Mucosa of rectum (tissue), 2 donors: ENCODE results near the gene CFAP45.

Experiments
- H3K27ac ChIP-seq, 2 donors: one replicate each; pipeline ENCODE4 v1.7.0; 2013; ENCODE audit warnings: inconsistent platforms in 2 of 2, low read depth in 2 of 2, low read length in 2 of 2
- H3K27me3 ChIP-seq, 2 donors: one replicate each; pipeline ENCODE4 v1.7.0; 2013; ENCODE audit warnings: low read length in 2 of 2; ENCODE audit not compliant: control insufficient read depth in 2 of 2, insufficient read depth in 2 of 2
- H3K36me3 ChIP-seq, 2 donors: one replicate each; pipeline ENCODE4 v1.7.0; 2013; ENCODE audit warnings: low read length in 2 of 2; ENCODE audit not compliant: control insufficient read depth in 2 of 2, insufficient read depth in 2 of 2
- H3K4me1 ChIP-seq, 2 donors: one replicate each; pipeline ENCODE4 v1.7.0; 2013; ENCODE audit warnings: low read length in 2 of 2, mild to moderate bottlenecking in 1 of 2; ENCODE audit not compliant: control insufficient read depth in 2 of 2, insufficient read depth in 2 of 2
- H3K4me3 ChIP-seq, 2 donors: one replicate each; pipeline ENCODE4 v1.7.0; 2013; ENCODE audit warnings: low read length in 2 of 2
- H3K9ac ChIP-seq, 2 donors: one replicate each; pipeline ENCODE4 v1.7.0; 2013; ENCODE audit warnings: low read length in 2 of 2, low read depth in 1 of 2, mild to moderate bottlenecking in 1 of 2
- H3K9me3 ChIP-seq, 2 donors: one replicate each; pipeline ENCODE4 v1.7.0; 2013; ENCODE audit warnings: low read length in 2 of 2; ENCODE audit not compliant: control insufficient read depth in 2 of 2
- donor health status: healthy.
- donor health status: Normal muscosa, but diverticular disease.

Gene CFAP45

DNA sequence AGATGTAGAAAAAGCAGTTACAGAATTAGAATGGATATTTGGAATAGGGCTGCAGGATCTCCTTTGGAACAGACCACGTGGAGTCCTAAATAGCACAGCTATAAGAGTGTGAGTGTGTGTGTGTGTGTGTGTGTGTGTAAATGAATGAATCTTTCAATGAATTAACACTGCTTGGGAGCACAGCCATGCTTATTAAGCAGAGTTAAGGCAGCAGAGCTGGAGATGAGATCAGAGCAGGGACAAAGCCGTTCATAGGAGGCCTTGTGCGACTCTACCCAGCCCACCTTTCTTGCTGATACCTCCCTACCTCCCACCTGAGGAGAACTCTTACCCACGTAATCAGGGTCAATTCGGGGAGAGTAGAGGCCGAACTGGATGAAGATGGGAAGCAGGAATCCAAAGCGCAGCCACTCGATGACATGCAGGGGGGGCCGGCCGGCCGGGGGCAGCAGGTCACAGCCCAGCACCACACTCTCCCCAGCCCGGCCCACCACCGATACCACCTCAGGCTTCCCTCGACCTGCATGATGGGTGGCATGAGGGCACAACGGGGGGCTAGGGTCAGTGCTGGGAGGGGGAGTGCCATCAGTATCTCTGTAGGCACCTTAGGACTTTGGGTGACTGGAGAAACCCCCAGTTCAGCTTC lies 42.8 kb upstream of the CFAP45 start:
- Histone ChIP-seq H3K27me3 (peaks cover 0 to 4% of the 10 kb centered on the region in 2 donors), H3K4me1 (peaks cover 43 to 44% of the 10 kb centered on the region in 2 donors), H3K4me3 (no peak overlapping the region), H3K9me3 (no peaks in the 10 kb centered on the region), H3K36me3 (no peaks in the 10 kb centered on the region), H3K9ac (no peak overlapping the region), H3K27ac (no peak overlapping the region)

DNA sequence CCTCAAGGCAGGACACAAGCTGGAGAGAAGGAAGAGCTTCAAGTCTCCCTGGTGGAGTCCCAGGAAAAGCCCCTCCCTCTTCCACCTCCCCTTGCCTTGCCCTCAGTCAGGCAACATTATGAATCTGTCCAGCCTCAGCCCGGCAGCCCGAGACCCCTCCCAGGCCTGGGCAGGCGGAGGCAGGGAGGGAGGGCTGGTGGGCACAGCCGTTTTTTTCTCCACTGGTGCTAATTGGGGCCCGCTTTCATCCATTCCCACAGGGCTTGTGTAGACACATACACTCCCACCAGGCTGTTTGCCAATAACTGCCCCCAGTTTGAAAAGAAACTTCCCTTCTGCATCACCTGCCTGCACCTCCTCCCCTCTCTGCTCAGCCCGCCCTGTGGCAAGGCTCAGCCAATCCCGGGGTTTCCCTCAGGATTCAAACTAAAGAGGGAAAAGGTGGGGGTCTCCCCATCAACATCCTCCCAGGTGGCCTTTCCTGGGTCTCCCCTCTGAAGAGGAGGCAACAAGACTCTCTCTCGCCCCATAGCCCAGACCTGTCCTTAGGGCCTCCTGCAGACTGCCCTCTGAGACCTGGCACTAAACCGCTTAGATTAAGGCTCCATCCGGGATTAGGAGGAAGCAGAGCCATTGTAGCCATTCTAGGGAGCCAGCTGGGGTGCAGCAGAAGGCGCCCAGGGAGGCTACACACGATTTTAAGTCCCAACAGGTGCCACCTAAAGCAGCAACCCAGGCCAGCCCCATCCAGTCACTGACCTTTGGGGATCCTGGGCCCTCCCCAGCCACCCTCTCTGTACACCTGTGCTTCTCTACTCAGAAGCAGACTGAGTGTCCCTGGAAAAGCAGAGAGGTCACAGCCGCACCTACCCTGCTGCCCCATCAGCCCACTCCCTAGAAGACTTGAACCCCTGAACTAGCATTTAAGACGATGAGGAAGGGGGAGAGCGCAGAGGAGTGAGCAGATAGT lies 41.9 kb upstream of the CFAP45 start:
- Histone ChIP-seq H3K9ac (no peak overlapping the region), H3K4me1 (peaks cover 52 to 53% of the 10 kb centered on the region in 2 donors), H3K9me3 (no peaks in the 10 kb centered on the region), H3K4me3 (no peak overlapping the region), H3K27ac (no peak overlapping the region), H3K27me3 (peaks cover 0 to 4% of the 10 kb centered on the region in 2 donors), H3K36me3 (no peaks in the 10 kb centered on the region)

DNA sequence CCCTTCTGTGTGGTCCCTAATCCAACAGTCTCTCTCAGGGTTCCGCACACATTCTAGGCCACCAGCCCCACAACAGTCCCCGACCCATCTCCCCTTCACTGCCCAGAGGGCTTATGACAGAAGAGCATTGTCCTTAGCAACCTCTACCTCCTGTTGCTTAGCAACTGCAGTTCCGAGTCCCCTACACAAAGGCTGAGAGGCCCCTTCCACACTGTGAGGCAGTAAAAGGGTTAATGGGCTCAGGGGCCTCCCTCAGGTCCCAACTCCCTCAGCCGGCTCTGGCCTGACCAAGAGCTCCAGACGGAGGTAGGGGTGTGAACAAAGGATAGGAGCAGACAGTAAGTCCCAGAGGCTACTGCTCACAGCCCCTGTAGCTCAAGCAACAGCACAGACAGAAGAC lies 41.2 kb upstream of the CFAP45 start:
- Histone ChIP-seq H3K4me1 (peaks cover 55% of the 10 kb centered on the region in 2 donors), H3K27ac (no peak overlapping the region), H3K9ac (no peak overlapping the region), H3K9me3 (no peaks in the 10 kb centered on the region), H3K36me3 (no peaks in the 10 kb centered on the region), H3K27me3 (peaks cover 0 to 4% of the 10 kb centered on the region in 2 donors), H3K4me3 (no peak overlapping the region)

DNA sequence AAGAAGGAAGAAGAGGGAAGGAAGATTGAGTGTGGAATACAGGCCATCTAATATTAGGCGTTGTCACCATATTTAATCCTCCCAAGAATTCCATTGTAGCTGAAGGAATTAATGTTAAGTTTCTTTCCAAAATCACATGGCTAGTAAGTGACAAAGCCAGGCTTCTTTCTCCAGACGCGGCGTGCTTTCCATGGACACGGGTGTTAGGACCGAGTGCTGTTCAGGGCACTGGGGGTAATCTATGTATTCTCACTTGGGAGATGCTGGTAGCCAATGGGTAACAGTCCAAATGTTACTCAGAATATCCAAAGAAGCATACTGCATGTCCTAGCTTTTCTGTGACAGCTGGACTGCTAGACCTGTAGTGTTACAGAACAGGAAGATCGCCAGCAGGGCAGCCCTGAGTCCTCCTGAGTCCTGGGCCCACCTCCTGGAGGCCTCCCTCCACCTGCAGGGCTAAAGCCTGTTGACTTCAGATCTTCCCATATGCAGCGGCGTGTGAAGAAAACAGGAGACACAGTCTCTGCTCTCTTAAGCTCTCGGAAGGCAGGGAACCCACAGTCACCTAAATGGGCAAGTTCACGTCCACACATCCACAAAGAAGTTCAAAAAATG lies 40.1 kb upstream of the CFAP45 start:
- Histone ChIP-seq H3K27me3 (peaks cover 0 to 4% of the 10 kb centered on the region in 2 donors), H3K4me1 (peaks cover 49 to 50% of the 10 kb centered on the region in 2 donors), H3K9me3 (no peaks in the 10 kb centered on the region), H3K4me3 (no peak overlapping the region), H3K9ac (no peak overlapping the region), H3K36me3 (no peaks in the 10 kb centered on the region), H3K27ac (peak overlapping the region; percentile 2 to 78)

DNA sequence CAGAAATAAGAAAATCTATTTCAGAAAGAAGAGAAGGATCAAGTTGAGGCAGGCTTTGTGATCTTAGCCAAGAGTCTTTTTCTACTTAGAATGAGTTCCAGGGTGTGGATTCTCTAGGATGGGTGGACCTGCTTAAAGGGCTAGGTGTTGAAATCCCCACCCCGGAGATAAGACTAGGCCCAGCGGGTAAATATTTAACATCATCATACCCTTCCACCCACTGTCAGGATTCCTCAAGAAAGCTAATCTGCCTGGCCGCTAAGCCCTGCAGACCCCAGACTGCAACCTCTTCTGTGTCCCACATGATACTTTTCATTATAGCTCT lies 39.7 kb upstream of the CFAP45 start:
- H3K27me3 ChIP-seq, result peaks cover 0 to 4% of the 10 kb centered on the region in 2 donors
- H3K4me3 ChIP-seq, result no peak overlapping the region
- H3K4me1 ChIP-seq, result peaks cover 45% of the 10 kb centered on the region in 2 donors
- peak overlapping the region; percentile 69 to 78 for H3K27ac ChIP-seq
- H3K36me3 ChIP-seq, result no peaks in the 10 kb centered on the region
- H3K9ac ChIP-seq, result peak overlapping the region in 1 of 2 donors; percentile 17
- H3K9me3 ChIP-seq, result no peaks in the 10 kb centered on the region

DNA sequence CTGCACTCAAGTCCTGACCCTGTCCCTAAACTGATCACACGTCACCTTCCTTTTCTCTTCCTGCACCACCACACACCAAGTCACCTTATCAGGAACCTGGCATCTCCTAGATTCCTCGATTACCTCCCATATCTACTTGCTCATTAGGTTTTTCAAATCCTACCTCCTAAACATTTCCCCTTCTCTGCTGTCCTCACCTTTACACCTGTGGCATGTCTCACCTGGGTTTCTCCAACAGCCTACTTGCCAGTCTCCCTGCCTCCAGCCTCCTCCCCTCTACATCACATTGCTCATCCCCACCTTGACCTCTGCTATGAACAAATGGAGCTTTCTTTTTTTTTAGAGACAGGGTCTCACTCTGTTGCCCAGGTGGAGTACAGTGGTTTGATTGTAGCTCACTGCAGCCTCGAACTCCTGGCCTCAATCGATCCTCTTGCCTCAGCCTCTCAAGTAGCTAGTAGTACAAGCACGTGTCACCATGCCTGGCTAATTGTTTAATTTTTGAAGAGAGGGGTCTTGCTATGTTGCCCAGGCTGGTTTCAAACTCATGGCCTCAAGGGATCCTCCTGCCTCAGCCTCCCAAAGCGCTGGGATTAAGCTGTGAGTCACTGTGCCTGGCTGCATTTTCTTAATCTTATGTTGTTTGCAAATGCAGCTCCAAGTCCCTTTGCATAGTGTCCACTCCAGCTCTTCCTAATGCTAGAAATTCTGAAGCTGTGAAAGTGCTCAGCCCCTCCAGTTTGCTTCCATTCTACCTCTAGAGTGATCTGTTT lies 39.1 kb upstream of the CFAP45 start:
- peak overlapping the region; percentile 69 to 78 for H3K27ac ChIP-seq
- H3K27me3 ChIP-seq, result peaks cover 0 to 1% of the 10 kb centered on the region in 2 donors
- H3K36me3 ChIP-seq, result no peaks in the 10 kb centered on the region
- H3K4me1 ChIP-seq, result peaks cover 43 to 44% of the 10 kb centered on the region in 2 donors
- H3K4me3 ChIP-seq, result peak overlapping the region in 1 of 2 donors; percentile 16
- peak overlapping the region in 1 of 2 donors; percentile 17 for H3K9ac ChIP-seq
- no peaks in the 10 kb centered on the region for H3K9me3 ChIP-seq

DNA sequence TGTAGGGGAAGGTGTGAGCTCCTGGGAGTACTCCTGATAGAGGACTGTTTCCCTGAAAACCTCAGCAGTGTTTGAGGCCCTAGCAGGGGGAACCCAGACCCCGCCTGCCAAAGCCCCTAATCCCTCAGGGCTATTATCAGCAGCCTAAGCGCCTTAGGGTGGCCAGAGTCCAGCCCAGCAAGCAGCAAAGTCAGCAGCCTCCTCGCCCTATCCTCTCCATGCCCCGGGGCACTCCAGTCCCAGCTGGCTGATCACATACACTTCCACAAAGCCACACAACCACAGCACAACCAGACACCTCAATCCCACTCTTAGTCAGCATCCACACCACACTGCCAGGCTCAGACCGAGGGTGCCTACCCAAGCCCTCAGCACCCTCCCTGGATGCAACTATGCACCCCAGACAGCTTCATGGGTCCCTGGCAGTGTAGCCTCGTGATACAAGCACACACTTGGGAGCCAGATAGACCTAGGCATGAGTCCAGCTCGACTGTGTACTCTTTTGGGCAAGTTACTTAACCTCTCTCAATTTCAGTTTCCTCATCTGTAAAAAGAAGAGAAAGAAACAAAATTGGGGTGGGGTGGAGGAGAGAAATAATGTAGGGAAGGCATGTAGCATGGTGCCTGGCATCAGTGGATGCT lies 38.4 kb upstream of the CFAP45 start:
- no peaks in the 10 kb centered on the region for H3K9me3 ChIP-seq
- H3K27ac ChIP-seq, result peak overlapping the region; percentile 16 to 78
- no peaks in the 10 kb centered on the region for H3K36me3 ChIP-seq
- peaks cover 43 to 44% of the 10 kb centered on the region in 2 donors for H3K4me1 ChIP-seq
- peak overlapping the region in 1 of 2 donors; percentile 35 for H3K4me3 ChIP-seq
- H3K27me3 ChIP-seq, result no peaks in the 10 kb centered on the region
- H3K9ac ChIP-seq, result peak overlapping the region; percentile 2 to 17

DNA sequence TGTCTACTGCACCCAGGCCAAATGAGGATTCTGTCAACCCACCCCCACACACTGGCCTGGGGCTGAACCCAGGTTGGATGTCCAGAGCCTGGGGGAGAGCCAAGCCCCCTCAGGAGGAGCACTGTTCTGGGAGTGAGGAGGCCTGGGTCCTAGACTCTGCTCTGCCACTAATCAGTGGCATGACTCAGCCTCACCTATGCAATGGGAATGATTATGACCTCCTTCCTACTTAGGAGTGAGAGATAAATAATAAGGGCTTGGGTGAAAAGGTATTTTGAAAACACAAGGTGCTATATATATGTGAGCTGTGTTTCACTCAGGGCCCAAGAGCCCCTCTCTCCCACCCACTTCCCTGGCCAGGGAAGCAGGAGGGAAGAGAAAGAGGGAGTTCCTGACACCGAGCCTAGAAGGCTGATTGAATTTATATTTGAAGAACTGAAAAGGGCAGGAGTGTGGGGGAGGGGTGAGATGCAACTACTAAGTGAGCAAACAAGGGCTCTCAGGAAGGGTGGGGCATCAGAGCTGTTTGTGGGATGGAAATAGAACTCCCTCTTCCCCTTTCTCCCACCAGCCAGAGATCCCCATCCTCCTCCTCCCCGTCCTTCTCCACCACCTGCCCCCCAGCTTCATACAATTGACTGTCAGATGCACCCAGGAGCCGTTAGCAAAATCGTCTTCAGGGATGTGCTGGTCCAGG lies 37.2 kb upstream of the CFAP45 start:
- Histone ChIP-seq H3K9me3 (no peaks in the 10 kb centered on the region), H3K4me1 (peaks cover 41% of the 10 kb centered on the region in 2 donors), H3K9ac (peak overlapping the region; percentile 4 to 45), H3K27me3 (no peaks in the 10 kb centered on the region), H3K27ac (peak overlapping the region; percentile 38 to 47), H3K4me3 (peak overlapping the region in 1 of 2 donors; percentile 6), H3K36me3 (no peaks in the 10 kb centered on the region)
